Measurements from ENCODE around the gene TTC36. TPM values are rescaled to one million over a fixed set of nuclear protein-coding genes. Genes with fewer than 3 reads are reported as not detected.

The TTC36 gene
- total and polyA plus RNA-seq, 2 of the 13 experiments (the other 11 are each of a cell fraction or from before 2014, with no cell fraction given) = 0.13 to 0.40 TPM

DNA sequence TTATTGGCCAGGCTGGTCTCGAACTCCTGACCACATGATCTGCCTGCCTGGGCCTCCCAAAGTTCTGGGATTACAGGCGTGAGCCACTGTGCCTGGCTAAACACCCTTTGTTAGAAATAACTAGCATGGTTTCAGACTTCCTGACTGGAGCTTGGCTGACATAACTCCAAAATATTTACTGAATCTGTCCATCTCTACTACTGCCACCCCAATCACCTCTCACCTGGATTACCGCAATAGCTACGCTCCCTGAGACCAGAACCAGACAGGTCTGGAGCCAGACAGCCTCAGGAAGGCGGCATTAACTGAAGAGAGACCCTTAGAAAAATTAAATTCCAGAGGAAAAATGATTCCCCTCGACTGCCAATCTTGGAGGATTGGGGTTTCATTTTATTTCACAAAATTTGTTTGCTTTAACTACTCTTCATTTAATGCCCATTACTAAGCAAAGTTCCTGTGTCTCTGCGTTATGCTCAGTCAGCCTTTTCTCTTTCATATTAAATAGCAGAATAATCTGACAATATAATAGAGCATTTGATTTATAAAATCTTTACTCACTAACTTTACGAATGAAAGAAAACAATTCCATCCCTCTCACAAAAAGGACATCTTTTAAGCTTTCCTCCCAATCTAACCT is 16.9 kb downstream of the TTC36 start:
- Histone ChIP-seq H3K4me1 (ENCODE audit: insufficient read depth, low read length) (no peaks in the 10 kb centered on the region), H3K27me3 (ENCODE audit: control insufficient read depth in 1 of 2, insufficient read depth in 2 of 2, low read length in 2 of 2) (no peaks in the 10 kb centered on the region), H3K9me3 (ENCODE audit: low read length) (no peaks in the 10 kb centered on the region), H3K79me2 (ENCODE audit: insufficient read depth, low read length) (no peaks in the 10 kb centered on the region), H3K9ac (ENCODE audit: insufficient read depth, low read depth, low read length) (no peak overlapping the region), H2AFZ (ENCODE audit: low read length) (no peak overlapping the region), H4K20me1 (ENCODE audit: insufficient read depth, low read length) (no peaks in the 10 kb centered on the region), H3K4me3 (replicated peaks in 1 of 3; ENCODE audit: insufficient read depth in 1 of 3, low read depth in 2 of 3, low read length in 3 of 3) (no peak overlapping the region), H3K4me2 (ENCODE audit: low read depth, low read length) (no peak overlapping the region), H3K27ac (ENCODE audit: extremely low read length, insufficient read depth, low read length) (no peak overlapping the region), H3K36me3 (replicated peaks in 1 of 2; ENCODE audit: control insufficient read depth in 1 of 2, insufficient read depth in 2 of 2, low read length in 2 of 2) (no peaks in the 10 kb centered on the region; a peak in 2 of 5 replicates)
- DNase-seq (ENCODE audit: low spot score) (no peak), ATAC-seq (no peak), FAIRE-seq (no peak)
- BruUV-seq (replicated peaks) = no TSS peak
- TF ChIP-seq JARID2 (CRISPR knock-in tag; IDR thresholded peaks at IDR 0.05; ENCODE audit: insufficient replicate concordance) = no peak
- TF ChIP-seq, protein P1, sequence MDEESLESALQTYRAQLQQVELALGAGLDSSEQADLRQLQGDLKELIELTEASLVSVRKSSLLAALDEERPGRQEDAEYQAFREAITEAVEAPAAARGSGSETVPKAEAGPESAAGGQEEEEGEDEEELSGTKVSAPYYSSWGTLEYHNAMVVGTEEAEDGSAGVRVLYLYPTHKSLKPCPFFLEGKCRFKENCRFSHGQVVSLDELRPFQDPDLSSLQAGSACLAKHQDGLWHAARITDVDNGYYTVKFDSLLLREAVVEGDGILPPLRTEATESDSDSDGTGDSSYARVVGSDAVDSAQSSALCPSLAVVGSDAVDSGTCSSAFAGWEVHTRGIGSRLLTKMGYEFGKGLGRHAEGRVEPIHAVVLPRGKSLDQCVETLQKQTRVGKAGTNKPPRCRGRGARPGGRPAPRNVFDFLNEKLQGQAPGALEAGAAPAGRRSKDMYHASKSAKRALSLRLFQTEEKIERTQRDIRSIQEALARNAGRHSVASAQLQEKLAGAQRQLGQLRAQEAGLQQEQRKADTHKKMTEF (CRISPR knock-in tag; IDR thresholded peaks at IDR 0.05) = no peak
- TF ChIP-seq ZNF329 (CRISPR knock-in tag; IDR thresholded peaks at IDR 0.05; ENCODE audit: low read depth) = no peak
- no peak for TF ChIP-seq RBM22 (optimal IDR thresholded peaks at IDR 0.05; ENCODE audit: low read length)
- 0 out of 2 replicates have a peak, but pooled peaks have one; percentile 39 for TF ChIP-seq MAFF (IDR thresholded peaks at IDR 0.05; ENCODE audit: low read depth, low read length)
- TF ChIP-seq MAFK (conservative IDR thresholded peaks at IDR 0.05 in 1 of 2, IDR thresholded peaks at IDR 0.05 in 1 of 2; ENCODE audit: low read length in 2 of 2) = peak in 1 of 2 experiments; percentile 56; a peak in 2 of 4 replicates
- no peak for TF ChIP-seq CHD4 (IDR thresholded peaks at IDR 0.05; ENCODE audit: borderline replicate concordance, low read length)
- TF ChIP-seq, protein P2, sequence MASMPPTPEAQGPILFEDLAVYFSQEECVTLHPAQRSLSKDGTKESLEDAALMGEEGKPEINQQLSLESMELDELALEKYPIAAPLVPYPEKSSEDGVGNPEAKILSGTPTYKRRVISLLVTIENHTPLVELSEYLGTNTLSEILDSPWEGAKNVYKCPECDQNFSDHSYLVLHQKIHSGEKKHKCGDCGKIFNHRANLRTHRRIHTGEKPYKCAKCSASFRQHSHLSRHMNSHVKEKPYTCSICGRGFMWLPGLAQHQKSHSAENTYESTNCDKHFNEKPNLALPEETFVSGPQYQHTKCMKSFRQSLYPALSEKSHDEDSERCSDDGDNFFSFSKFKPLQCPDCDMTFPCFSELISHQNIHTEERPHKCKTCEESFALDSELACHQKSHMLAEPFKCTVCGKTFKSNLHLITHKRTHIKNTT (CRISPR knock-in tag; IDR thresholded peaks at IDR 0.05) = no peak
- no peak for TF ChIP-seq ZNF619 (CRISPR knock-in tag; IDR thresholded peaks at IDR 0.05)
- 93% methylated on average over 8 of the region's 8 CpGs for WGBS (ENCODE audit: low lambda C conversion rate)
- ChIA-PET POLR2A (no interaction called here), CTCF (ENCODE audit: low intra/inter-chr PET ratio, low total read pairs) (no interaction called here)
- intact Hi-C loops (cut with micrococcal nuclease; ENCODE audit: unreplicated experiment) (no loop called here), in situ Hi-C loops (cut with HindIII; ENCODE audit: extremely low pct_ligation_motif_present, low pct_unique_long_range_greater_than_20kb) (no loop called here)

Data from HepG2 (cell line).